GM18861 (cell line): Measurements from ENCODE around the gene AHRR.
"Not testable (repeated sequence)": the region's sequence is repeated elsewhere in the genome, so short reads cannot be mapped to it uniquely, and the experiment has no call there.

Experiments used
- ATAC-seq: cut with Tn5 transposase; IDR thresholded peaks from one replicate; pipeline ENCODE4 v1.9.1; 2021; ENCODE audit not compliant: unreplicated experiment

Gene AHRR

GRCh38 chr5:484556-484955, 163.0 kb downstream of the AHRR start:
- no peak for ATAC-seq

- ATAC-seq, result no peak
Observed at GRCh38 chr5:485113-485945, 163.8 kb downstream of the AHRR start.

DNA sequence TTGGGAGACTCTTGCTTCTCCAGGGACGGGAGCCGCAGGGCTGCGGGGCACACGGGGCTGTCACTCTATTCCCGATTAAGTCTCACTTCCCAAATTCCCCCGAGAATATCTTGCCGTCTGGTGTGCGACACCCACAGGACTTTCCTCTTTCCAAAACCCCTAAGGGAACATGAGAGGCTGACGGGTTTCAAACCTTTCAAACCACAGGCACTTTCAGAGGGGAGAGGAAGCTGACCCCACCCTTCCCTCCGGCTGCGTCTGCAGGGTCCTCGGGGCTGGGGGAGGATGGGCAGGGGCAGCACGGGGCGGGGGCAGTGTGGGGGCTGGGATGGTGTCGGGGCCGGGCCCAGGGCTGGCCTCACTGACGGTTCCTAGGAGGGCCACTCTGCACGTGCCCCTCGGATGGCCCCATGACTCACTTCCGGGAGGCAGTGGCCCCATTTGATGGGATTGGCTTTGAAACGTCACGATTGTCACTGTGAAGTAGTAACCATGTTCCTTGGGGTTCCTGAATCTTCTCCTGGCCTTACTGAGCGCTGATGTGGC, 164.5 kb downstream of the AHRR start:
- no peak for ATAC-seq

DNA sequence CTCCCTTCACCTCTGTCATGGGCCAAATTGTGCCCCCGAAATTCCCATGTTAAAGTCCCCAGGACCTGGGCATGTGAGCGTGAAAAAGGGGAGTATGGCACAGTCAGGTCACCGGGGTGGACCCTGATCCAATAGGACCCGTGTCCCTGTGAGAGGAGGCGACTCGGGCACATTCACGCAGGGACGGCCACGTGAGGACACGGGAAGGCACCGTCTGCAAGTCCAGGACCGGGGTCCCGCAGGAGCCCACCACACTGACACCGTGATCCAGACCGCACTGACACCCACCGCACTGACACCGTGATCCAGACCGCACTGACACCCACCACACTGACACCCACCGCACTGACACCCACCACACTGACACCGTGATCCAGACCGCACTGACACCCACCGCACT, 165.1 kb downstream of the AHRR start:
- ATAC-seq, result not testable (repeated sequence)
